ENCODE data around the gene PREP.

Gene PREP

GRCh38 chr6:105398859-105399258, 4.0 kb downstream of the PREP start:
- Histone ChIP-seq H3K36me3 (ENCODE audit: control insufficient read depth, insufficient read depth, low read length) (no peaks in the 10 kb centered on the region), H3K4me3 (ENCODE audit: insufficient read depth, low read depth, low read length) (no peak overlapping the region), H3K9me3 (ENCODE audit: control insufficient read depth, low read length) (no peaks in the 10 kb centered on the region), H3K4me1 (ENCODE audit: control insufficient read depth, insufficient read depth, low read length) (peaks cover 9% of the 10 kb centered on the region), H3K27ac (ENCODE audit: insufficient read depth, low read depth, low read length, poor library complexity, severe bottlenecking) (no peak overlapping the region), H3K27me3 (ENCODE audit: control insufficient read depth, insufficient read depth, low read length, poor library complexity, severe bottlenecking) (peaks cover 14% of the 10 kb centered on the region)
- WGBS, 2 experiments, result 88 to 89% methylated on average over 5 of the region's 5 CpGs

DNA sequence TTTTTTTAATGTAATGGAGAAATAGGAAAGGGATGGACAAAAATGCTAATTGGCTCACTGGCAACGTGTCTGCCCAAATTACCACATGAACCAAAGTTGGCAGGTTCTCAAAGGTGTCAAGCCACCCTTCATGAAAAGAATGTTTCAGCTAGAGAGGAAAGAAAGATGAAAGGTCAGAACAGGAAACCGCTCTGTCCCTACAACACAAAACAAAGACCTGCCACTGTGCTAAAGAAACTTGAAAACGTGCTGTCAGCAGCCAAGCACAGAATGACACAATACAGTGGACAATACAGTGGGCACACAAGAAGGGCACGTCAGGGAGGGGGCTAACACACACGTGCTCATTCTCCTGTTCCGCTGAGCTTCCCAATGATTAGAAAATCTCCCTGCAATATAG, 4.9 kb downstream of the PREP start:
- H3K9me3 ChIP-seq (ENCODE audit: control insufficient read depth, low read length), result no peaks in the 10 kb centered on the region
- peaks cover 9% of the 10 kb centered on the region for H3K4me1 ChIP-seq (ENCODE audit: control insufficient read depth, insufficient read depth, low read length)
- H3K36me3 ChIP-seq (ENCODE audit: control insufficient read depth, insufficient read depth, low read length), result no peaks in the 10 kb centered on the region
- no peak overlapping the region for H3K4me3 ChIP-seq (ENCODE audit: insufficient read depth, low read depth, low read length)
- peaks cover 14% of the 10 kb centered on the region for H3K27me3 ChIP-seq (ENCODE audit: control insufficient read depth, insufficient read depth, low read length, poor library complexity, severe bottlenecking)
- no peak overlapping the region for H3K27ac ChIP-seq (ENCODE audit: insufficient read depth, low read depth, low read length, poor library complexity, severe bottlenecking)
- 3 to 7% methylated on average over 6 of the region's 6 CpGs for WGBS, 2 experiments

GRCh38 chr6:105391705-105392104, 11.2 kb downstream of the PREP start:
- WGBS, 2 experiments, result 91 to 95% methylated on average over 6 of the region's 6 CpGs
- Histone ChIP-seq H3K27ac (ENCODE audit: insufficient read depth, low read depth, low read length, poor library complexity, severe bottlenecking) (no peak overlapping the region), H3K9me3 (ENCODE audit: control insufficient read depth, low read length) (no peaks in the 10 kb centered on the region), H3K36me3 (ENCODE audit: control insufficient read depth, insufficient read depth, low read length) (no peaks in the 10 kb centered on the region), H3K27me3 (ENCODE audit: control insufficient read depth, insufficient read depth, low read length, poor library complexity, severe bottlenecking) (no peaks in the 10 kb centered on the region), H3K4me3 (ENCODE audit: insufficient read depth, low read depth, low read length) (no peak overlapping the region), H3K4me1 (ENCODE audit: control insufficient read depth, insufficient read depth, low read length) (peaks cover 4% of the 10 kb centered on the region)

DNA sequence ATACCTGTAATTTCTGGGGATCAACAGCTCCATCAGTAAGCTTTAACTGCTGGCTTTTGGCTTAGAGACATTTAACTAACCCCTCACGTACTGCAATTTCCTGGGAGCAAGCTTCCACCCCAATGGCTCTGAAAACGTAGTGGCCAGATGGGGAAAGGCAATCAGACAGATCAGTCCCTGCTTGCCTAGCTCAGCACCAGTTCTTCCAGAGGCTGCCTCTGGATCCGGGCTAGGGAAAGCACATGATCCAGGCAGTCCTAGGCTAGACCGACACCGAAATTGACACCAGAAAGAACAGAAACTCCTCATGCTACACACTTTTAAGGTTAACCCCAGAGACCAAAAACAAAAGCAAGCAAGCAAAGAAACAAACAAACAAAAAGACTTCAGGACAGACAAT, 13.3 kb downstream of the PREP start:
- Histone ChIP-seq H3K27me3 (ENCODE audit: control insufficient read depth, insufficient read depth, low read length, poor library complexity, severe bottlenecking) (no peaks in the 10 kb centered on the region), H3K27ac (ENCODE audit: insufficient read depth, low read depth, low read length, poor library complexity, severe bottlenecking) (no peak overlapping the region), H3K36me3 (ENCODE audit: control insufficient read depth, insufficient read depth, low read length) (no peaks in the 10 kb centered on the region), H3K9me3 (ENCODE audit: control insufficient read depth, low read length) (no peaks in the 10 kb centered on the region), H3K4me1 (ENCODE audit: control insufficient read depth, insufficient read depth, low read length) (peaks cover 4% of the 10 kb centered on the region), H3K4me3 (ENCODE audit: insufficient read depth, low read depth, low read length) (no peak overlapping the region)
- 67 to 74% methylated on average over 5 of the region's 5 CpGs for WGBS, 2 experiments

DNA sequence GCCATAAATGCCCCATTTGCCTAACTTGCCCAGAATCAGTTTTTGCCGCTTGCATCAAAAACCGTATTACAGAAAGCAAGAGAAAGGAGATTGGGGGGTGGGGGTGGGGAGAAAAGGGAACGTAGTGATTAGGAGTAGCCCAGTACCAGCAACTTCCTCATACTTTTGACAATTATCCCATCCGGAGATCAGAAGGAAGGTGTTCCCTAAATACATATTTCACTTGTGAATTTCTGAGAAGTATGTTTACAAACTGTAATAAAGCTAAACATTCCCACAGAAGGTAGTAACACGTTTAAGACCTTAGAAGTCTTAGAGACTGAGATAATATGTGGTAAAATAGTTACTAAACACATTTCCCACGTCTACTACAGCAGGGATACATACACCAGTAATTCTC, 14.5 kb downstream of the PREP start:
- no peaks in the 10 kb centered on the region for H3K36me3 ChIP-seq (ENCODE audit: control insufficient read depth, insufficient read depth, low read length)
- peaks cover 6% of the 10 kb centered on the region for H3K4me1 ChIP-seq (ENCODE audit: control insufficient read depth, insufficient read depth, low read length)
- H3K27me3 ChIP-seq (ENCODE audit: control insufficient read depth, insufficient read depth, low read length, poor library complexity, severe bottlenecking), result no peaks in the 10 kb centered on the region
- H3K27ac ChIP-seq (ENCODE audit: insufficient read depth, low read depth, low read length, poor library complexity, severe bottlenecking), result no peak overlapping the region
- no peak overlapping the region for H3K4me3 ChIP-seq (ENCODE audit: insufficient read depth, low read depth, low read length)
- 94 to 100% methylated on average over 2 to 4 of the region's 6 CpGs for WGBS, 2 experiments
- H3K9me3 ChIP-seq (ENCODE audit: control insufficient read depth, low read length), result no peaks in the 10 kb centered on the region

DNA sequence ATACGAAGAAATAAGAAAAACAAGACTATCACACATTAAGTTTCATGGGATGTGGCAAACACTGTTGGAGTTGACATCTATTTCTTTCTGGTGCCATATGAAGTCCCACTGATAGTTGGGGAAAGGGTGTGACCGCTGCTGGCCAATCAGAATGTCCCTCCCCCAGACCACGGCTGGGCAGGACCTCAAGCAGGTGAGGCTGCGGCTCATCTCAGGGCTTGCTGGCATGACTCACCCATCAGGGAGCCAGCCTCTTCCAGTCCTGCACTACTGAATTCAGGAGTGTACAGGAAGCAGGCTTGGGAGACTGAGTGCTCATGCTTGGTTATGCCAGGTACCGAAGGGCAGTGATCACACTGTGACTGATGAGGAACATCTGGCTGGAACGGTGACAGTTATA, 18.9 kb downstream of the PREP start:
- H3K36me3 ChIP-seq (ENCODE audit: control insufficient read depth, insufficient read depth, low read length), result no peaks in the 10 kb centered on the region
- H3K4me3 ChIP-seq (ENCODE audit: insufficient read depth, low read depth, low read length), result no peak overlapping the region
- H3K27ac ChIP-seq (ENCODE audit: insufficient read depth, low read depth, low read length, poor library complexity, severe bottlenecking), result no peak overlapping the region
- 93 to 97% methylated on average over 6 of the region's 6 CpGs for WGBS, 2 experiments
- no peaks in the 10 kb centered on the region for H3K9me3 ChIP-seq (ENCODE audit: control insufficient read depth, low read length)
- H3K27me3 ChIP-seq (ENCODE audit: control insufficient read depth, insufficient read depth, low read length, poor library complexity, severe bottlenecking), result no peaks in the 10 kb centered on the region
- H3K4me1 ChIP-seq (ENCODE audit: control insufficient read depth, insufficient read depth, low read length), result peaks cover 6% of the 10 kb centered on the region

DNA sequence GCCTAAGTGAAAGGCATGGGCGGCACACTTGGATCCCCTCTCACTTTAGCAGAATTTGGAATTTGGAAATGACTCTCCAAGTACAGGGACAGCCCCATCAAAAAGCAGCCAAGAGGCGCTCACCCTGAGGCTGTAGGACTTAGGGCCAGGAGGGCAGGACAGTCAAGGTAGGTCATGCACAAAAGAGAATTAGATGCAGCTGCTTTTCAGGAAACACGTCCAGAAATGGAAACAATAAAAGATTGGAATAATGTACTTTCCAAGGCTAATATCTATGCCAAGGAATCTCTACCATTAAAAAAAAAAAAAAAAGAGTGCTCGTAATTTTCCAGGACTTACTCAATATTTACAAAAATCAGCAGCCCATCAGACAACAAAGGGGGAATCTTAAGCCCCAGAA, 19.9 kb downstream of the PREP start:
- peaks cover 6% of the 10 kb centered on the region for H3K4me1 ChIP-seq (ENCODE audit: control insufficient read depth, insufficient read depth, low read length)
- H3K27ac ChIP-seq (ENCODE audit: insufficient read depth, low read depth, low read length, poor library complexity, severe bottlenecking), result no peak overlapping the region
- no peak overlapping the region for H3K4me3 ChIP-seq (ENCODE audit: insufficient read depth, low read depth, low read length)
- H3K9me3 ChIP-seq (ENCODE audit: control insufficient read depth, low read length), result no peaks in the 10 kb centered on the region
- no peaks in the 10 kb centered on the region for H3K27me3 ChIP-seq (ENCODE audit: control insufficient read depth, insufficient read depth, low read length, poor library complexity, severe bottlenecking)
- H3K36me3 ChIP-seq (ENCODE audit: control insufficient read depth, insufficient read depth, low read length), result no peaks in the 10 kb centered on the region
- 92 to 96% methylated on average over 3 to 4 of the region's 4 CpGs for WGBS, 2 experiments

- Histone ChIP-seq H3K4me1 (ENCODE audit: control insufficient read depth, insufficient read depth, low read length) (peaks cover 6% of the 10 kb centered on the region), H3K27ac (ENCODE audit: insufficient read depth, low read depth, low read length, poor library complexity, severe bottlenecking) (no peak overlapping the region), H3K4me3 (ENCODE audit: insufficient read depth, low read depth, low read length) (no peak overlapping the region), H3K9me3 (ENCODE audit: control insufficient read depth, low read length) (no peaks in the 10 kb centered on the region), H3K36me3 (ENCODE audit: control insufficient read depth, insufficient read depth, low read length) (no peaks in the 10 kb centered on the region), H3K27me3 (ENCODE audit: control insufficient read depth, insufficient read depth, low read length, poor library complexity, severe bottlenecking) (no peaks in the 10 kb centered on the region)
- 97 to 100% methylated on average over 2 of the region's 2 CpGs for WGBS, 2 experiments
These were observed 20.4 kb downstream of the PREP start for GRCh38 chr6:105382496-105382895.

DNA sequence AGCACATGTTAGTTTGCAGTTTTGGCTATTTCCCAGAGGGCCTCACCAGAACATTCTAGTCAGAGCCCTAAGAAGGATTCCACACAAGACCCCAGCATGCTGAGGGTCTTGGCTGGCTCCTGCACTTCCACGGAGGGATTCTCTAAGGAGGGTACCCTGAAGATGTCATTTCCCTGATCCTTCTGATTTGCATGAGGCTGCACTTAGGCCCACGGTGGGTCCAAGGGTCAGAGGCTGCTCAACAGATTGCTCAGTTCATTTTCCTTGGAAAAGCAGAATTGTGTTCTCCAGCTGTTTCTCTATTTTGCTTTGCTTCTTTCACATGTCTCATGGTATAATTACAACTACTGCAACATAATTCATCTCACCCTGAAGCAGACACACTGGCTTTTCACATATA, 22.2 kb downstream of the PREP start:
- Histone ChIP-seq H3K27me3 (ENCODE audit: control insufficient read depth, insufficient read depth, low read length, poor library complexity, severe bottlenecking) (no peaks in the 10 kb centered on the region), H3K4me3 (ENCODE audit: insufficient read depth, low read depth, low read length) (no peak overlapping the region), H3K36me3 (ENCODE audit: control insufficient read depth, insufficient read depth, low read length) (no peaks in the 10 kb centered on the region), H3K27ac (ENCODE audit: insufficient read depth, low read depth, low read length, poor library complexity, severe bottlenecking) (no peak overlapping the region), H3K4me1 (ENCODE audit: control insufficient read depth, insufficient read depth, low read length) (peaks cover 6% of the 10 kb centered on the region), H3K9me3 (ENCODE audit: control insufficient read depth, low read length) (no peaks in the 10 kb centered on the region)
- WGBS, 2 experiments, result 88% methylated on average over 2 of the region's 2 CpGs

DNA sequence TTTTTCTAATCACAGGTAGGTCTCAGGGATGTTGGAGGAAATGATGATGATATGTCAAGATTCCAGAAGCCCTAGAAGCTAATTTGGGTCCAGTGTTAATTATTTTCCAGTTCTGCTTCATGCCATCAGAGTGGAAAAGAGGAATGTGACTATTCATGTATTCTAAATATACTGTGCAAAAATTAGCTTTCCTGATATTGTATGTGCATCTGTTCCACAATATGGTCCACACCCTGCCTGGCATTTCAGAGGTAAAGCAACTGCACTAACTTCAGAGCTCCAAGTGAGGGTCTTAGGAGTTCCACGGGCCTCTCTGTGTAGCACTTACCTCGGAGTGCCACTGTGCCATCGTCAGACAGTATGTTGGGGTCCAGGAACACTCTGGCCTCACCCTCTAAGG, 27.1 kb downstream of the PREP start:
- Histone ChIP-seq H3K4me1 (ENCODE audit: control insufficient read depth, insufficient read depth, low read length) (no peaks in the 10 kb centered on the region), H3K9me3 (ENCODE audit: control insufficient read depth, low read length) (no peaks in the 10 kb centered on the region), H3K27ac (ENCODE audit: insufficient read depth, low read depth, low read length, poor library complexity, severe bottlenecking) (no peak overlapping the region), H3K4me3 (ENCODE audit: insufficient read depth, low read depth, low read length) (no peak overlapping the region), H3K36me3 (ENCODE audit: control insufficient read depth, insufficient read depth, low read length) (no peaks in the 10 kb centered on the region), H3K27me3 (ENCODE audit: control insufficient read depth, insufficient read depth, low read length, poor library complexity, severe bottlenecking) (no peaks in the 10 kb centered on the region)
- 96 to 97% methylated on average over 3 of the region's 3 CpGs for WGBS, 2 experiments

DNA sequence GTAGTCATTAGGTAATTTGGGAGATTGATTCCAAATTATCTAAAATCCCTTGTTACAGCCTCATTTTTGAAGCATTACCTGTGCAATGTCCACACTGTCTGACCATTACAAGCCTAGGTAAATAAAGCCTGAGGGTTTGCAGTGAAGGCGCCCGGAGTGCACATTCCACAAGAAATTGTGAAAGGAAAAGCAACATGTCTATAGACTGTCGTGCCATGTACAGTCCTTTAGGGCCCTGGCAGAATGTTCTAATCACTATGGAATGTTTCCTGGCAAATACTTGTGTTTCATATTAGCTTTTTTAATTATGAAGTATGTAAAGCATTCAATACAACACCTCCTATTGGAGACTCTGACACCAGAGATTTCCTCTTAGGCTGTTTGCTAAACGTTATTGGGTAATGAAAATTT, 28.9 kb downstream of the PREP start:
- no peaks in the 10 kb centered on the region for H3K9me3 ChIP-seq (ENCODE audit: control insufficient read depth, low read length)
- peaks cover 4% of the 10 kb centered on the region for H3K36me3 ChIP-seq (ENCODE audit: control insufficient read depth, insufficient read depth, low read length)
- no peak overlapping the region for H3K27ac ChIP-seq (ENCODE audit: insufficient read depth, low read depth, low read length, poor library complexity, severe bottlenecking)
- 97 to 98% methylated on average over 3 of the region's 4 CpGs for WGBS, 2 experiments
- no peak overlapping the region for H3K4me3 ChIP-seq (ENCODE audit: insufficient read depth, low read depth, low read length)
- H3K27me3 ChIP-seq (ENCODE audit: control insufficient read depth, insufficient read depth, low read length, poor library complexity, severe bottlenecking), result no peaks in the 10 kb centered on the region
- no peaks in the 10 kb centered on the region for H3K4me1 ChIP-seq (ENCODE audit: control insufficient read depth, insufficient read depth, low read length)

Data from ectodermal cell (in vitro differentiated cells).